WTC11 (cell line): Measurements from ENCODE around the gene TLCD1. TPM values are rescaled to one million over a fixed set of nuclear protein-coding genes. Genes with fewer than 3 reads are reported as not detected.

Experiments
- ATAC-seq: fragments of 200-7000 bp; cut with Tn5 transposase; 2 replicates; pipeline ENCODE4 v1.10.0; 2021; ENCODE audit warnings: mild to moderate bottlenecking, moderate library complexity
- CTCF ChIA-PET: fragments of 300-600 bp; sonication (Branson Sonifier 250); formaldehyde crosslinking; loops from one replicate; lab custom pipeline; 2021; ENCODE audit warnings: antibody characterized with exemption; lab: Charles Lee
- POLR2A ChIA-PET: fragments of 350-600 bp; sonication (Branson Sonifier 250); formaldehyde crosslinking; loops from one replicate; lab custom pipeline; 2021; ENCODE audit warnings: antibody characterized with exemption; lab: Charles Lee
- DNase-seq: peaks from one replicate; pipeline ENCODE4 v3.0.0; 2021; ENCODE audit warnings: low spot score
- H3K27ac Mint-ChIP-seq: 2 replicates; pipeline ENCODE4 v1.8.0; 2021; ENCODE audit warnings: mixed read lengths
- H3K27me3 Mint-ChIP-seq: 2 replicates; pipeline ENCODE4 v1.8.0; 2021; ENCODE audit warnings: low read depth, mild to moderate bottlenecking, moderate library complexity, mixed read lengths
- H3K36me3 Mint-ChIP-seq: 2 replicates; pipeline ENCODE4 v1.8.0; 2021; ENCODE audit warnings: mixed read lengths
- H3K4me1 Mint-ChIP-seq: 2 replicates; pipeline ENCODE4 v1.8.0; 2022; ENCODE audit warnings: mixed read lengths
- H3K4me3 Mint-ChIP-seq: 2 replicates; pipeline ENCODE4 v1.8.0; 2021; ENCODE audit warnings: mild to moderate bottlenecking, moderate library complexity, mixed read lengths
- H3K9me3 Mint-ChIP-seq: 2 replicates; pipeline ENCODE4 v1.8.0; 2021; ENCODE audit warnings: mixed read lengths
- CREB1 ChIP-seq: sonication (generic); formaldehyde crosslinking; IDR thresholded peaks from 2 replicates; pipeline ENCODE4 v1.8.0; 2023; ENCODE audit warnings: mild to moderate bottlenecking, missing genetic modification reagents
- ELF4 ChIP-seq: sonication (generic); formaldehyde crosslinking; IDR thresholded peaks from 2 replicates; pipeline ENCODE4 v1.8.1; 2022; ENCODE audit warnings: low read depth, mild to moderate bottlenecking, moderate library complexity, missing genetic modification reagents
- ERG ChIP-seq: fragments of 250-450 bp; sonication (Bioruptor Pico); IDR thresholded peaks from 2 replicates; pipeline ENCODE4 v1.8.0; 2021; ENCODE audit warnings: mild to moderate bottlenecking
- ETV6 ChIP-seq: sonication (generic); formaldehyde crosslinking; IDR thresholded peaks from 2 replicates; pipeline ENCODE4 v1.8.1; 2022; ENCODE audit warnings: mild to moderate bottlenecking, missing genetic modification reagents
- FOXP4 ChIP-seq: sonication (generic); formaldehyde crosslinking; IDR thresholded peaks from 2 replicates; pipeline ENCODE4 v1.8.0; 2022; ENCODE audit warnings: mild to moderate bottlenecking, missing genetic modification reagents
- GABPB1 ChIP-seq: sonication (generic); formaldehyde crosslinking; IDR thresholded peaks from 2 replicates; pipeline ENCODE4 v1.8.1; 2023; ENCODE audit warnings: mild to moderate bottlenecking, missing genetic modification reagents
- HMGA2 ChIP-seq: fragments of 250-450 bp; sonication (Bioruptor Pico); IDR thresholded peaks from 2 replicates; pipeline ENCODE4 v1.4.0; 2021; ENCODE audit warnings: mild to moderate bottlenecking, moderate library complexity
- IRF2 ChIP-seq: sonication (generic); formaldehyde crosslinking; IDR thresholded peaks from 2 replicates; pipeline ENCODE4 v1.8.0; 2022; ENCODE audit warnings: low read depth, missing genetic modification reagents, borderline replicate concordance
- JAZF1 ChIP-seq: fragments of 250-450 bp; sonication (Bioruptor Pico); IDR thresholded peaks from 2 replicates; pipeline ENCODE4 v1.9.0; 2021; ENCODE audit warnings: moderate library complexity, mild to moderate bottlenecking, inconsistent platforms
- MXD4 ChIP-seq: fragments of 250-450 bp; sonication (Bioruptor Pico); IDR thresholded peaks from 2 replicates; pipeline ENCODE4 v1.8.0; 2021; ENCODE audit warnings: mild to moderate bottlenecking, moderate library complexity, borderline replicate concordance
- NFATC4 ChIP-seq: fragments of 250-450 bp; sonication (Bioruptor Pico); IDR thresholded peaks from 2 replicates; pipeline ENCODE4 v1.9.0; 2021; ENCODE audit warnings: mild to moderate bottlenecking
- NFE2L1 ChIP-seq: sonication (generic); formaldehyde crosslinking; IDR thresholded peaks from 2 replicates; pipeline ENCODE4 v1.8.1; 2023; ENCODE audit warnings: missing genetic modification reagents
- NFYB ChIP-seq: sonication (generic); formaldehyde crosslinking; conservative IDR thresholded peaks from 2 replicates; pipeline ENCODE4 v1.8.0; 2022; ENCODE audit warnings: low read depth, missing genetic modification reagents
- NR2C2 ChIP-seq: sonication (generic); formaldehyde crosslinking; IDR thresholded peaks from 2 replicates; pipeline ENCODE4 v1.8.0; 2022; ENCODE audit warnings: mild to moderate bottlenecking, missing genetic modification reagents
- SMAD3 ChIP-seq: sonication (generic); formaldehyde crosslinking; IDR thresholded peaks from 2 replicates; pipeline ENCODE4 v1.8.0; 2022; ENCODE audit warnings: missing genetic modification reagents, mild to moderate bottlenecking, borderline replicate concordance
- TEAD1 ChIP-seq: sonication (generic); formaldehyde crosslinking; IDR thresholded peaks from 2 replicates; pipeline ENCODE4 v1.8.0; 2022; ENCODE audit warnings: mild to moderate bottlenecking, missing genetic modification reagents
- ZMAT4 ChIP-seq: fragments of 250-450 bp; sonication (Bioruptor Pico); IDR thresholded peaks from 2 replicates; pipeline ENCODE4 v1.9.0; 2021; ENCODE audit warnings: mild to moderate bottlenecking
- ZNF263 ChIP-seq: sonication (generic); formaldehyde crosslinking; IDR thresholded peaks from 2 replicates; pipeline ENCODE4 v1.8.1; 2022; ENCODE audit warnings: low read depth, mild to moderate bottlenecking, moderate library complexity, missing genetic modification reagents
- ZNF317 ChIP-seq: sonication (generic); formaldehyde crosslinking; IDR thresholded peaks from 2 replicates; pipeline ENCODE4 v1.8.1; 2023; ENCODE audit warnings: low read depth, mild to moderate bottlenecking, moderate library complexity, missing genetic modification reagents, borderline replicate concordance
- ZNF396 ChIP-seq: fragments of 250-450 bp; sonication (Bioruptor Pico); IDR thresholded peaks from 2 replicates; pipeline ENCODE4 v1.8.0; 2021; ENCODE audit warnings: mild to moderate bottlenecking, moderate library complexity, borderline replicate concordance
- ZNF423 ChIP-seq: fragments of 250-450 bp; sonication (Bioruptor Pico); IDR thresholded peaks from 2 replicates; pipeline ENCODE4 v2.1.2; 2022; ENCODE audit warnings: mild to moderate bottlenecking, moderate library complexity
- ZNF671 ChIP-seq: fragments of 250-450 bp; sonication (Bioruptor Pico); IDR thresholded peaks from 2 replicates; pipeline ENCODE4 v1.8.0; 2021; ENCODE audit warnings: mild to moderate bottlenecking
- ZSCAN18 ChIP-seq: fragments of 250-450 bp; sonication (Bioruptor Pico); IDR thresholded peaks from 2 replicates; pipeline ENCODE4 v2.1.2; 2022; ENCODE audit warnings: mild to moderate bottlenecking, moderate library complexity
- total RNA-seq: library from RNA; stranded (reverse); gene quantifications from 3 replicates; pipeline ENCODE4 v1.2.3, GENCODE V29; 2021
- TF ChIP-seq, protein P1 (sequence below): sonication (generic); formaldehyde crosslinking; IDR thresholded peaks from 2 replicates; pipeline ENCODE4 v1.8.1; 2022; ENCODE audit warnings: mild to moderate bottlenecking, missing genetic modification reagents, moderate library complexity, borderline replicate concordance
- TF ChIP-seq, protein P2 (sequence below): sonication (generic); formaldehyde crosslinking; IDR thresholded peaks from 2 replicates; pipeline ENCODE4 v1.8.1; 2022; ENCODE audit warnings: mild to moderate bottlenecking, moderate library complexity, missing genetic modification reagents

Gene TLCD1
- total RNA-seq, 1 experiment from 2014 or later = 36.0 TPM

- TF ChIP-seq ZNF396 (no peak), TEAD1 (CRISPR knock-in tag) (no peak), HMGA2 (CRISPR knock-in tag) (0 out of 2 replicates have a peak, but pooled peaks have one; percentile 10)
- Mint-ChIP-seq H3K4me1 (no peaks in the 10 kb centered on the region), H3K9me3 (no peaks in the 10 kb centered on the region), H3K4me3 (no peak overlapping the region), H3K27me3 (no peaks in the 10 kb centered on the region), H3K27ac (no peak overlapping the region), H3K36me3 (peaks cover 93% of the 10 kb centered on the region)
- POLR2A ChIA-PET = no interaction called here
- CTCF ChIA-PET = no interaction called here
- DNase-seq (no peak), ATAC-seq (no peak)
Observed at GRCh38 chr17:28685366-28685765, 40.7 kb downstream of the TLCD1 start.

DNA sequence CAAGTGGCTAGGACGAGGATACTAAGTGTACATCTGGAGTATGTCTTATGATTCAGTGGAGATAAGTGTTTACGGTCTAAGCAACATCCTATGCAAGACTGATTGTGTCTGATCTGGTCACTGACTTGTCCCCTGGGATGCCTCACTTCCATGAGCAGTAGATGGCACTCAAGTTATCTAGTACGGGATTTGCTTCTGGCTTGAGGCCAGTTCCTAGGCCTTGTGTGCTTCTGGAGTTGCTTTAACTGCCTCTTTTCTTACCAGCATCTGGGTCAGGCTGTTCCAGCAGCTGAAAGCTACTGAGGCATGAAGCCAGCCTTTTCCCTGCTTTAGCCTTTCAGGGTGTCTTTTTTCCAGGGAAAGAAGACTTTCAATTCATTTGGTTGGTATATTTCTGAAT is 41.1 kb downstream of the TLCD1 start:
- Mint-ChIP-seq H3K27me3 (no peaks in the 10 kb centered on the region), H3K4me1 (no peaks in the 10 kb centered on the region), H3K36me3 (peaks cover 89% of the 10 kb centered on the region), H3K9me3 (no peaks in the 10 kb centered on the region), H3K27ac (no peak overlapping the region), H3K4me3 (no peak overlapping the region)
- TF ChIP-seq NFYB (CRISPR knock-in tag) = no peak
- no peak for TF ChIP-seq NR2C2 (CRISPR knock-in tag)
- no peak for TF ChIP-seq ZNF263 (CRISPR knock-in tag)
- no peak for TF ChIP-seq ZSCAN18 (CRISPR knock-in tag)
- TF ChIP-seq IRF2 (CRISPR knock-in tag) = no peak
- TF ChIP-seq, protein P1, sequence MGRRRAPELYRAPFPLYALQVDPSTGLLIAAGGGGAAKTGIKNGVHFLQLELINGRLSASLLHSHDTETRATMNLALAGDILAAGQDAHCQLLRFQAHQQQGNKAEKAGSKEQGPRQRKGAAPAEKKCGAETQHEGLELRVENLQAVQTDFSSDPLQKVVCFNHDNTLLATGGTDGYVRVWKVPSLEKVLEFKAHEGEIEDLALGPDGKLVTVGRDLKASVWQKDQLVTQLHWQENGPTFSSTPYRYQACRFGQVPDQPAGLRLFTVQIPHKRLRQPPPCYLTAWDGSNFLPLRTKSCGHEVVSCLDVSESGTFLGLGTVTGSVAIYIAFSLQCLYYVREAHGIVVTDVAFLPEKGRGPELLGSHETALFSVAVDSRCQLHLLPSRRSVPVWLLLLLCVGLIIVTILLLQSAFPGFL = no peak
- TF ChIP-seq ZMAT4 = no peak
- no peak for TF ChIP-seq ERG (CRISPR knock-in tag)
- no peak for TF ChIP-seq SMAD3 (CRISPR knock-in tag)
- no peak for TF ChIP-seq GABPB1 (CRISPR knock-in tag)
- TF ChIP-seq NFATC4 (CRISPR knock-in tag) = no peak
- TF ChIP-seq ELF4 (CRISPR knock-in tag) = no peak
- DNase-seq (no peak), ATAC-seq (no peak)
- ChIA-PET POLR2A (no interaction called here), CTCF (no interaction called here)

- POLR2A ChIA-PET = no interaction called here
- Mint-ChIP-seq H3K27me3 (no peaks in the 10 kb centered on the region), H3K4me3 (no peak overlapping the region), H3K4me1 (no peaks in the 10 kb centered on the region), H3K36me3 (peaks cover 81% of the 10 kb centered on the region), H3K27ac (no peak overlapping the region), H3K9me3 (no peaks in the 10 kb centered on the region)
- no peak for ATAC-seq
- no peak for DNase-seq
- CTCF ChIA-PET = interaction anchor here (1.8 kb wide), 1 partner anchor 38 kb away, joined by 4 read pairs; the partner anchor contains the start of gene BLTP2
- TF ChIP-seq ZNF671 = no peak
- TF ChIP-seq JAZF1 (CRISPR knock-in tag) = no peak
- TF ChIP-seq CREB1 (CRISPR knock-in tag) = no peak
- TF ChIP-seq, protein P2, sequence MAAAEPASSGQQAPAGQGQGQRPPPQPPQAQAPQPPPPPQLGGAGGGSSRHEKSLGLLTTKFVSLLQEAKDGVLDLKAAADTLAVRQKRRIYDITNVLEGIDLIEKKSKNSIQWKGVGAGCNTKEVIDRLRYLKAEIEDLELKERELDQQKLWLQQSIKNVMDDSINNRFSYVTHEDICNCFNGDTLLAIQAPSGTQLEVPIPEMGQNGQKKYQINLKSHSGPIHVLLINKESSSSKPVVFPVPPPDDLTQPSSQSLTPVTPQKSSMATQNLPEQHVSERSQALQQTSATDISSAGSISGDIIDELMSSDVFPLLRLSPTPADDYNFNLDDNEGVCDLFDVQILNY (CRISPR knock-in tag) = no peak
- no peak for TF ChIP-seq FOXP4 (CRISPR knock-in tag)
- TF ChIP-seq ZNF317 (CRISPR knock-in tag) = no peak
- TF ChIP-seq ETV6 = no peak
- TF ChIP-seq NFE2L1 (CRISPR knock-in tag) = no peak
- no peak for TF ChIP-seq ZNF423 (CRISPR knock-in tag)
- no peak for TF ChIP-seq MXD4
- no peak for TF ChIP-seq HMGA2 (CRISPR knock-in tag)
Observed at GRCh38 chr17:28682655-28683054, 43.4 kb downstream of the TLCD1 start.
